GM21576 (cell line): ENCODE data around the gene ACOT9.
"Not testable (repeated sequence)": the region's sequence is repeated elsewhere in the genome, so short reads cannot be mapped to it uniquely, and the experiment has no call there.

Source experiments
- ATAC-seq: cut with Tn5 transposase; IDR thresholded peaks from one replicate; pipeline ENCODE4 v1.9.1; 2021; ENCODE audit warnings: mild to moderate bottlenecking, moderate library complexity; ENCODE audit not compliant: unreplicated experiment

ACOT9 gene

GRCh38 chrX:23742697-23743622 is at the start of gene ACOT9:
Gene ACOT9, minus strand, starts transcription at chrX:23743276. Its CDS starts 132 bp downstream, at chrX:23743144.
- peak; percentile 91 for ATAC-seq

- ATAC-seq: no peak
Observed at GRCh38 chrX:23790155-23790497, 47.0 kb upstream of the ACOT9 start.

GRCh38 chrX:23789386-23790154 is 46.5 kb upstream of the ACOT9 start:
- no peak for ATAC-seq

- no peak for ATAC-seq
Observed at GRCh38 chrX:23788946-23789345, 45.9 kb upstream of the ACOT9 start.

GRCh38 chrX:23788521-23788920 is 45.4 kb upstream of the ACOT9 start:
- ATAC-seq: no peak

- ATAC-seq: no peak
Observed at GRCh38 chrX:23787745-23788118, 44.7 kb upstream of the ACOT9 start.

- no peak for ATAC-seq
Observed at GRCh38 chrX:23786268-23786815, 43.3 kb upstream of the ACOT9 start.

GRCh38 chrX:23785580-23785979 is 42.5 kb upstream of the ACOT9 start:
- ATAC-seq: no peak

- no peak for ATAC-seq
Observed at GRCh38 chrX:23784470-23785331, 41.6 kb upstream of the ACOT9 start.

- no peak for ATAC-seq
Observed at GRCh38 chrX:23783589-23784469, 40.8 kb upstream of the ACOT9 start.

- peak; percentile 83 for ATAC-seq
Observed at GRCh38 chrX:23782863-23783588, 40.0 kb upstream of the ACOT9 start, which contains the start of gene SAT1. Gene SAT1, plus strand, starts transcription at chrX:23783173. Its CDS starts 179 bp downstream, at chrX:23783352.

- no peak for ATAC-seq
Observed at GRCh38 chrX:23782455-23782854, 39.4 kb upstream of the ACOT9 start.

- ATAC-seq: no peak
Observed at GRCh38 chrX:23779025-23779424, 35.9 kb upstream of the ACOT9 start.

- no peak for ATAC-seq
Observed at GRCh38 chrX:23776363-23776762, 33.3 kb upstream of the ACOT9 start.

- peak; percentile 85 for ATAC-seq
Observed at GRCh38 chrX:23773601-23774175, 30.6 kb upstream of the ACOT9 start.

- not testable (repeated sequence) for ATAC-seq
Observed at GRCh38 chrX:23771086-23771485, 28.0 kb upstream of the ACOT9 start.

GRCh38 chrX:23770142-23770541 is 27.1 kb upstream of the ACOT9 start:
- ATAC-seq: no peak

GRCh38 chrX:23766650-23767551 is 23.8 kb upstream of the ACOT9 start:
- ATAC-seq: no peak
